Vagina (tissue), 2 donors: ENCODE measurements around the gene FXYD6. TPM values are rescaled to one million over a fixed set of nuclear protein-coding genes. Genes with fewer than 3 reads are reported as not detected.

Experiments used
- DNase-seq, 2 donors: peaks; one replicate each; pipeline ENCODE4 v3.0.0-alpha.2; 2017; ENCODE audit errors: extremely low spot score in 2 of 2
- H3K27ac ChIP-seq: fragments of 200-600 bp; sonication (generic); one replicate; pipeline ENCODE4 v1.5.1; 2019
- H3K27me3 ChIP-seq: fragments of 200-600 bp; sonication (generic); one replicate; pipeline ENCODE4 v1.5.1; 2019
- H3K36me3 ChIP-seq, 2 donors: fragments of 200-600 bp; sonication (generic); one replicate each; pipeline ENCODE4 v1.5.1; 2017 to 2019
- H3K4me1 ChIP-seq: fragments of 200-600 bp; sonication (generic); one replicate; pipeline ENCODE4 v1.5.1; 2019
- H3K4me3 ChIP-seq, 2 donors: fragments of 200-600 bp; sonication (generic); 1 replicate in 1 of 2; 2 replicates in 1 of 2; pipeline ENCODE4 v1.5.1; 2016 to 2019
- H3K9me3 ChIP-seq: fragments of 200-600 bp; sonication (generic); one replicate; pipeline ENCODE4 v1.5.1; 2019
- POLR2A ChIP-seq, 2 donors: fragments of 450-650 bp; IDR thresholded peaks; one replicate each; pipeline ENCODE4 v1.6.1; 2017; ENCODE audit warnings: antibody characterized with exemption in 2 of 2, mild to moderate bottlenecking in 2 of 2, moderate library complexity in 2 of 2
- POLR2AphosphoS5 ChIP-seq, 2 donors: sonication (generic); formaldehyde crosslinking; IDR thresholded peaks; one replicate each; pipeline ENCODE4 v1.9.0; 2017; ENCODE audit warnings: antibody characterized with exemption in 2 of 2, mild to moderate bottlenecking in 2 of 2, low read depth in 1 of 2; ENCODE audit not compliant: insufficient read depth in 1 of 2
- intact Hi-C: fragments of 100-400 bp; cut with DNase I; formaldehyde crosslinking; loops from one replicate; pipeline ENCODE4 v1.15.1; 2023
- total RNA-seq: library from RNA; depleted of rRNA; stranded (reverse); fragments of >200 nt; gene quantifications from one replicate; pipeline ENCODE4 v1.2.3, GENCODE V29; 2016
- TF ChIP-seq, protein P1 (sequence below), 3 experiments: fragments of 450-650 bp in 2 of 3; fragments of 200-600 bp in 1 of 3; sonication (generic) in 1 of 3; IDR thresholded peaks; one replicate each; pipeline ENCODE4 v1.5.1; 2017 to 2019; ENCODE audit warnings: antibody characterized with exemption in 3 of 3, mild to moderate bottlenecking in 2 of 3, moderate library complexity in 2 of 3

FXYD6 gene
- total RNA-seq, 1 donor from 2014 or later, result 75.4 TPM

DNA sequence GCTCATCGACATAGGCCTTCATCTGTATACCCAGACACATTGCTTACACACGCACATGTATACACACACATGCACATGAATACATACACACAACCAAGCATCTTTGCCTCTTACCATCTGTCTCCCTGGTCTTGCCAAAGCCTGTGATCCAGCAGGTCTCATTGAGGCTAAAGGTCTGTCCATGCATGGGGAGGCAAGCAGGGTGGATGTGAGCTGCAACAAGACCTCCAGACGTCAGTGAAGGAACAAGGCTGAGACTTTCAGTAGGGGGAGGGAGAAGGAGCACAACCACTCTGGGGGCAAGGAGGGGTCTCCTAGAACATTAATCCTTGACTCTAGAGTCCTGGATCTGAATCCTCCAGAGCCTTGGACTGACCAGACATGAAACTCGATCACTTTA is 29.1 kb upstream of the FXYD6 start:
- no peak for DNase-seq
- Histone ChIP-seq H3K4me1 (peaks cover 9% of the 10 kb centered on the region), H3K27ac (no peak overlapping the region), H3K4me3 (no peak overlapping the region), H3K27me3 (no peaks in the 10 kb centered on the region), H3K9me3 (no peaks in the 10 kb centered on the region), H3K36me3 (no peaks in the 10 kb centered on the region)
- no peak for TF ChIP-seq POLR2AphosphoS5 (IDR thresholded peaks at IDR 0.05; ENCODE audit: insufficient read depth in 1 of 2, low read depth in 1 of 2)
- TF ChIP-seq, protein P1, sequence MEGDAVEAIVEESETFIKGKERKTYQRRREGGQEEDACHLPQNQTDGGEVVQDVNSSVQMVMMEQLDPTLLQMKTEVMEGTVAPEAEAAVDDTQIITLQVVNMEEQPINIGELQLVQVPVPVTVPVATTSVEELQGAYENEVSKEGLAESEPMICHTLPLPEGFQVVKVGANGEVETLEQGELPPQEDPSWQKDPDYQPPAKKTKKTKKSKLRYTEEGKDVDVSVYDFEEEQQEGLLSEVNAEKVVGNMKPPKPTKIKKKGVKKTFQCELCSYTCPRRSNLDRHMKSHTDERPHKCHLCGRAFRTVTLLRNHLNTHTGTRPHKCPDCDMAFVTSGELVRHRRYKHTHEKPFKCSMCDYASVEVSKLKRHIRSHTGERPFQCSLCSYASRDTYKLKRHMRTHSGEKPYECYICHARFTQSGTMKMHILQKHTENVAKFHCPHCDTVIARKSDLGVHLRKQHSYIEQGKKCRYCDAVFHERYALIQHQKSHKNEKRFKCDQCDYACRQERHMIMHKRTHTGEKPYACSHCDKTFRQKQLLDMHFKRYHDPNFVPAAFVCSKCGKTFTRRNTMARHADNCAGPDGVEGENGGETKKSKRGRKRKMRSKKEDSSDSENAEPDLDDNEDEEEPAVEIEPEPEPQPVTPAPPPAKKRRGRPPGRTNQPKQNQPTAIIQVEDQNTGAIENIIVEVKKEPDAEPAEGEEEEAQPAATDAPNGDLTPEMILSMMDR (IDR thresholded peaks at IDR 0.05), result no peak
- TF ChIP-seq POLR2A (IDR thresholded peaks at IDR 0.05), result no peak
- intact Hi-C loops, result no loop called here

DNA sequence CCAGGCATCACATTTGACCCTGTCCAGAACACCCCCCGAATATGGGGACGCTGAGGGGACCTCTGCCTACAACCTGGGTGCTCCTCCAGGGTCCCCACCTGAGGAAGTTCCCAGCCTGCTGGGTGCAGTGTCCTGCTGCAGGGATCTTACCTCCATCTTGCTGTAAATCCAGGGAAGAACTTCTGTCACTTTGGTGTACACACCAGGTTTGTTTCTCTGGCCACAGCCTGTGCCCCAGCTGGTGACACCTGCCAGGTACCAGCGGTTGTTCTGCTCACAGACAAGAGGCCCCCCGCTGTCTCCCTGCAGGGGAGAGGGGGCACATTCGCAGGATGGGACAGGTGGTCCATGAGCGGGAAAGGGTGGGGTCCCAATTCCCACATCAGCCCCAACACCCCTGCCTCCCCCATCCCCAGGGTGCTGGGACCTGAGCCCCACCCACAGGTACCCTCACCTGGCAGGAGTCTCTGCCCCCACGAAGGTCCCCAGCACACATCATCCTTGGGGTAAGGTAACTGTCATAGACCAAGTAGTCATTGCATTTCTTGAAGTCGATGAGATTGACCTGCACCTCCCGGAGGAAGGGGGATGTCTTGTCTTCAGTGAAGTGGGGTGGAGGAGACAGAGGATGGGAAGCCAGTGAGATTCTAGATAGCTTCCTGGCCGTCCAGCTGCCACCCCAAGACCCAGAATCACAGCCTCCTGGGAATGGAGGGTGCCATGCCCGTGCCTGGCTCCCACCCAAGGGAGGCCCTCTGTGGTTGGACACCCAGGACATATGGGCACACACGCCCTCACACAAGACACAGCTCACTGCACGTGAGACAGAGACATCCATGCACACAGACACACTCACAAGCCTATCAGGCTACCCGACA is 27.3 kb upstream of the FXYD6 start:
- Histone ChIP-seq H3K27me3 (no peaks in the 10 kb centered on the region), H3K36me3 (no peaks in the 10 kb centered on the region), H3K27ac (no peak overlapping the region), H3K4me1 (peaks cover 9% of the 10 kb centered on the region), H3K4me3 (no peak overlapping the region), H3K9me3 (no peaks in the 10 kb centered on the region)
- intact Hi-C loops, result no loop called here
- TF ChIP-seq POLR2AphosphoS5 (IDR thresholded peaks at IDR 0.05; ENCODE audit: insufficient read depth in 1 of 2, low read depth in 1 of 2), result no peak
- TF ChIP-seq, protein P1 (IDR thresholded peaks at IDR 0.05), result no peak
- TF ChIP-seq POLR2A (IDR thresholded peaks at IDR 0.05), result no peak
- no peak for DNase-seq

DNA sequence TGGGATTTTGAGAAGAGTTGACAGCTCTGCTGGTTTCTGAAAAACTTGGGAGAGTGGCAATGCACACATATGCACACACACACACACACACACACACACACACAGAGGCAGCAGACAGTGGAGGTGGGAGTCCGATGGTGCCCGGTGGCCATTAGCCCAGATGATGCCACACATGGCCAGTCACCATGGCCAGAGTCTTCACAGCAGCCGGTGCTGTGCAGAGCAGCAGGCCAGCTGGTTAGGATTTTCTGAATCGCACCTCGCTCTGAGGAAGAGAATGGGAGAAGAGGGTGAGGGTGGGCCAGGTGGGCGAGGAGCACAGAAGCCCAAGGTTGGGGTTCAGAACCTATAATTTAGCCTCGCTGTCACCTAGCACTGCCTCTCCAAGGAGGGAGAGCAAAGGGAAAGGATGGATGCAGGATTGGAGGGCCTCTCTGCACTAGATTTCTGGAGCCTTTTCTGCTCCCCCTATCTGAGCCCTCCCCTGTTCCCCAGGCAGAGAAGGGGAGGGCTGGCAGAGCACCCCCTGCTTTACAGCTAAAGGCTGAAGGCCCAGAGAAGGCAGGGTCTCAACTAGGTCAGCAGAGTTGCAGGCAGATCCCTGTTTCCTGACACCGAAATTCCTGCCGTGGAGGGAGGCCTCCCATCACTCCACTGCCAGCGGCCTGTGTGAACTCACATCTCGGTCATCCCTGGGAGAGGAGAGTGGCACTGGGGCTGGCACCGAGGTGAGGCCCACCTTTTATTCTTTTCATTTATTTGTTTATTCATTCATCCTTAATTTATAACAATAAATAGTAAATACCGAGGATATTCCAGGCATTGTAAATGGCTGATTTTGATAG is 25.8 kb upstream of the FXYD6 start:
- Histone ChIP-seq H3K4me3 (no peak overlapping the region), H3K27ac (no peak overlapping the region), H3K9me3 (no peaks in the 10 kb centered on the region), H3K4me1 (peaks cover 2% of the 10 kb centered on the region), H3K27me3 (no peaks in the 10 kb centered on the region), H3K36me3 (no peaks in the 10 kb centered on the region)
- TF ChIP-seq POLR2AphosphoS5 (IDR thresholded peaks at IDR 0.05; ENCODE audit: insufficient read depth in 1 of 2, low read depth in 1 of 2) (no peak), POLR2A (IDR thresholded peaks at IDR 0.05) (no peak)
- TF ChIP-seq, protein P1 (IDR thresholded peaks at IDR 0.05), result no peak
- DNase-seq, result no peak
- intact Hi-C loops, result no loop called here

DNA sequence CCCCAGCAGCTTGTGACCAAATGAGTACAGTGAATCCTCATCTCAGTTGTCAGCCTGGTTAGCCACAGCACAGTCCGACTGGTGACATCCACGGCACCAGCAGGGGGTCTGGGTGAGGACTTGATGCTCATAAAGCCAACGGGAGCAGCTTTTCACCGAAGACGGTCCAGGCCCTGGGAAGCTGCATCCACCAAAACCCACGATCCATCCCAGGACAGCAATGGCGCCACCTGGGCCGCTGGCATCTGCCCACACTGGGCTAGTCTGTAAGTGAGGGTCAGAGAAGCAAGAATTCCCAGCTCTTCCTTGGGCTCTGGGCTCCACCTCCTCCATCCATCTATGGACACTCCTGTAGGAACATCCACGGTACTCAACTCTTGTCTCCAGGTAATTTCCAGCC is 25.1 kb upstream of the FXYD6 start:
- Histone ChIP-seq H3K27ac (no peak overlapping the region), H3K9me3 (no peaks in the 10 kb centered on the region), H3K27me3 (no peaks in the 10 kb centered on the region), H3K4me1 (no peaks in the 10 kb centered on the region), H3K4me3 (no peak overlapping the region), H3K36me3 (no peaks in the 10 kb centered on the region)
- no peak for DNase-seq
- intact Hi-C loops, result no loop called here
- TF ChIP-seq POLR2AphosphoS5 (IDR thresholded peaks at IDR 0.05; ENCODE audit: insufficient read depth in 1 of 2, low read depth in 1 of 2) (no peak), POLR2A (IDR thresholded peaks at IDR 0.05) (no peak)
- TF ChIP-seq, protein P1 (IDR thresholded peaks at IDR 0.05), result no peak
